ENCODE data around the gene HOXA7. TPM values are rescaled to one million over a fixed set of nuclear protein-coding genes. Genes with fewer than 3 reads are reported as not detected.
A peak's percentile ranks its signal among the peaks of the same experiment; 100 is the strongest.

HOXA7 gene
- total and polyA plus RNA-seq, 2 donors (not counting 3 experiments of a cell fraction or from before 2014, with no cell fraction given), result 18.1 to 18.5 TPM

- no TSS peak for BruUV-seq (replicated peaks)
- Histone ChIP-seq H2AFZ (ENCODE audit: low read depth, low read length) (no peak overlapping the region), H3K4me1 (ENCODE audit: control insufficient read depth, extremely low read depth, insufficient read depth, low read length) (peaks cover 60% of the 10 kb centered on the region), H3K9ac (replicated peaks; ENCODE audit: extremely low read depth, insufficient read depth, low read length) (peak overlapping the region; percentile 95), H3K4me3 (replicated peaks in 1 of 3; ENCODE audit: insufficient read depth in 1 of 3, low read depth in 1 of 3, low read length in 3 of 3) (peak overlapping the region; percentile 53 to 94 (median 69)), H3K27me3 (ENCODE audit: control insufficient read depth in 2 of 2, insufficient read depth in 2 of 2, low read length in 2 of 2) (no peaks in the 10 kb centered on the region), H3K9me3 (replicated peaks; ENCODE audit: control insufficient read depth, insufficient read depth, low read length) (no peaks in the 10 kb centered on the region), H3K27ac (ENCODE audit: insufficient read depth, low read depth, low read length) (peak overlapping the region; percentile 96), H3K4me2 (ENCODE audit: insufficient read depth, low read length) (peak overlapping the region; percentile 98), H4K20me1 (replicated peaks; ENCODE audit: control insufficient read depth, extremely low read depth, insufficient read depth, low read length) (no peaks in the 10 kb centered on the region), H3K79me2 (ENCODE audit: control insufficient read depth, insufficient read depth, low read length) (peaks cover 94% of the 10 kb centered on the region), H3K36me3 (ENCODE audit: control insufficient read depth in 2 of 2, extremely low read depth in 1 of 2, insufficient read depth in 2 of 2, low read length in 2 of 2) (no peaks in the 10 kb centered on the region), H3K9me1 (replicated peaks; ENCODE audit: control insufficient read depth, extremely low read depth, insufficient read depth, low read length) (no peaks in the 10 kb centered on the region)
- dilution Hi-C loops (cut with MboI; ENCODE audit: extremely low pct_ligation_motif_present, low sequenced_read_pairs), result no loop called here
- intact Hi-C loops (cut with micrococcal nuclease), result loop anchor here (1.0 kb wide), 1 partner anchor 8 kb away; the partner anchor contains the start of gene HOXA11
- peak; percentile 55 for FAIRE-seq
- TF ChIP-seq CTCF (IDR thresholded peaks at IDR 0.05; ENCODE audit: extremely low read depth in 1 of 2, insufficient read depth in 1 of 2, low read depth in 1 of 2, low read length in 2 of 2) (no peak), POLR2AphosphoS5 (IDR thresholded peaks at IDR 0.05; ENCODE audit: insufficient read depth, low read depth, low read length) (no peak), MAX (IDR thresholded peaks at IDR 0.05; ENCODE audit: insufficient read depth, insufficient read length) (no peak), GATA2 (IDR thresholded peaks at IDR 0.05; ENCODE audit: insufficient read depth, insufficient read length, low read depth, low read length) (no peak), JUN (IDR thresholded peaks at IDR 0.05; ENCODE audit: borderline replicate concordance, insufficient read depth, insufficient read length, low read depth) (no peak), FOS (IDR thresholded peaks at IDR 0.05; ENCODE audit: borderline replicate concordance, insufficient read depth, low read length) (no peak), EZH2 (IDR thresholded peaks at IDR 0.05; ENCODE audit: borderline replicate concordance, low read depth, low read length, severe bottlenecking) (no peak), POLR2A (IDR thresholded peaks at IDR 0.05; ENCODE audit: low read depth, low read length) (no peak), MYC (IDR thresholded peaks at IDR 0.05; ENCODE audit: low read depth, low read length) (no peak)
- ChIA-PET POLR2A (interaction anchor here (0.9 to 2.5 kb wide), 5 partner anchors 8 to 977 kb away, joined by 3 to 8 read pairs (median 7); partner anchors contain the start of genes HNRNPA2B1, HOXA11, HOXA3 and HOXA9), CTCF (interaction anchor here (0.7 to 8.0 kb wide), 11 partner anchors 8 to 597 kb away, joined by 3 to 86 read pairs (median 6); partner anchors contain the start of genes HOXA3, HOXA5 and HOXA7)
- DNase-seq (ENCODE audit: low read depth, low spot score), result peak; percentile 69
These were observed 20.7 kb upstream of the HOXA7 start for GRCh38 chr7:27176962-27177794.
